ENCODE data around the gene MT1M.
A peak's percentile ranks its signal among the peaks of the same experiment; 100 is the strongest.

MT1M gene

GRCh38 chr16:56625943-56626654 is 6.4 kb upstream of the MT1M start:
- no peak for DNase-seq (ENCODE audit: low read depth in 2 of 3, low spot score in 2 of 3)

GRCh38 chr16:56626685-56627084 is 5.8 kb upstream of the MT1M start:
- no peak for DNase-seq (ENCODE audit: low read depth in 2 of 3, low spot score in 2 of 3)

GRCh38 chr16:56628486-56629350 is 3.7 kb upstream of the MT1M start:
- no peak for DNase-seq (ENCODE audit: low read depth in 2 of 3, low spot score in 2 of 3)

GRCh38 chr16:56629531-56629930 is 2.9 kb upstream of the MT1M start:
- DNase-seq (ENCODE audit: low read depth in 2 of 3, low spot score in 2 of 3) = no peak

- no peak for DNase-seq (ENCODE audit: low read depth in 2 of 3, low spot score in 2 of 3)
These were observed 2.3 kb upstream of the MT1M start for GRCh38 chr16:56630134-56630533.

- no peak for DNase-seq (ENCODE audit: low read depth in 2 of 3, low spot score in 2 of 3)
These were observed 1.3 kb upstream of the MT1M start for GRCh38 chr16:56631197-56631596.

GRCh38 chr16:56631832-56632155 is 665 bp upstream of the MT1M start:
- no peak for DNase-seq (ENCODE audit: low read depth in 2 of 3, low spot score in 2 of 3)

GRCh38 chr16:56632848-56633365 is 448 bp downstream of the MT1M start:
- DNase-seq (ENCODE audit: low read depth in 2 of 3, low spot score in 2 of 3) = no peak

- DNase-seq (ENCODE audit: low read depth in 2 of 3, low spot score in 2 of 3) = no peak
These were observed 1.1 kb downstream of the MT1M start for GRCh38 chr16:56633535-56633934.

- no peak for DNase-seq (ENCODE audit: low read depth in 2 of 3, low spot score in 2 of 3)
These were observed 2.4 kb downstream of the MT1M start for GRCh38 chr16:56634715-56635440.

- no peak for DNase-seq (ENCODE audit: low read depth in 2 of 3, low spot score in 2 of 3)
These were observed 3.0 kb downstream of the MT1M start for GRCh38 chr16:56635441-56635967.

GRCh38 chr16:56636616-56637413 is 4.4 kb downstream of the MT1M start:
- DNase-seq (ENCODE audit: low read depth in 2 of 3, low spot score in 2 of 3) = no peak

- DNase-seq (ENCODE audit: low read depth in 2 of 3, low spot score in 2 of 3) = no peak
These were observed 5.6 kb downstream of the MT1M start, which contains the start of gene MT1A for GRCh38 chr16:56637814-56638750. MT1A (plus strand) TSS chr16:56638666; CDS start chr16:56638739, 73 bp downstream.

- no peak for DNase-seq (ENCODE audit: low read depth in 2 of 3, low spot score in 2 of 3)
These were observed 6.6 kb downstream of the MT1M start for GRCh38 chr16:56639045-56639444.

- no peak for DNase-seq (ENCODE audit: low read depth in 2 of 3, low spot score in 2 of 3)
These were observed 7.6 kb downstream of the MT1M start for GRCh38 chr16:56640076-56640475.

- DNase-seq (ENCODE audit: low read depth in 2 of 3, low spot score in 2 of 3) = no peak
These were observed 8.7 kb downstream of the MT1M start for GRCh38 chr16:56641166-56641565.

- peak in 2 of 3 experiments; percentile 37 to 69 for DNase-seq (ENCODE audit: low read depth in 2 of 3, low spot score in 2 of 3)
These were observed 10.8 kb downstream of the MT1M start for GRCh38 chr16:56643080-56643778.

- no peak for DNase-seq (ENCODE audit: low read depth in 2 of 3, low spot score in 2 of 3)
These were observed 11.4 kb downstream of the MT1M start for GRCh38 chr16:56643833-56644232.

GRCh38 chr16:56645311-56645710 is 12.9 kb downstream of the MT1M start:
- no peak for DNase-seq (ENCODE audit: low read depth in 2 of 3, low spot score in 2 of 3)

All from activated CD8-positive, alpha-beta memory T cell treated with anti-CD3 and anti-CD28 coated beads for 48 hours (primary cell).